GM19397 (cell line): ENCODE measurements around the gene PLEKHA5.
"Not testable (repeated sequence)": the region's sequence is repeated elsewhere in the genome, so short reads cannot be mapped to it uniquely, and the experiment has no call there.

Experiments used
- ATAC-seq: cut with Tn5 transposase; IDR thresholded peaks from one replicate; pipeline ENCODE4 v1.9.1; 2021; ENCODE audit warnings: mild to moderate bottlenecking, moderate library complexity; ENCODE audit not compliant: unreplicated experiment

Gene PLEKHA5

GRCh38 chr12:19305621-19306020 is 176.1 kb downstream of the PLEKHA5 start:
- ATAC-seq, result not testable (repeated sequence)

- ATAC-seq, result no peak
These were observed 176.8 kb downstream of the PLEKHA5 start for GRCh38 chr12:19306366-19306765.

GRCh38 chr12:19307451-19307850 is 177.9 kb downstream of the PLEKHA5 start:
- ATAC-seq, result no peak

GRCh38 chr12:19311165-19311564 is 181.6 kb downstream of the PLEKHA5 start:
- ATAC-seq, result no peak

GRCh38 chr12:19312637-19313036 is 183.1 kb downstream of the PLEKHA5 start:
- ATAC-seq, result no peak

GRCh38 chr12:19316425-19316824 is 186.9 kb downstream of the PLEKHA5 start:
- no peak for ATAC-seq

GRCh38 chr12:19322376-19322775 is 192.8 kb downstream of the PLEKHA5 start:
- no peak for ATAC-seq

- ATAC-seq, result no peak
These were observed 194.3 kb downstream of the PLEKHA5 start for GRCh38 chr12:19323805-19324204.

GRCh38 chr12:19326102-19326501 is 196.6 kb downstream of the PLEKHA5 start:
- ATAC-seq, result no peak

- ATAC-seq, result no peak
These were observed 202.7 kb downstream of the PLEKHA5 start for GRCh38 chr12:19332196-19332595.

- ATAC-seq, result no peak
These were observed 208.9 kb downstream of the PLEKHA5 start for GRCh38 chr12:19338405-19338804.

GRCh38 chr12:19350850-19351249 is 221.3 kb downstream of the PLEKHA5 start:
- ATAC-seq, result not testable (repeated sequence)

- ATAC-seq, result no peak
These were observed 221.8 kb downstream of the PLEKHA5 start for GRCh38 chr12:19351346-19351745.

GRCh38 chr12:19369691-19370148 is 240.2 kb downstream of the PLEKHA5 start:
- no peak for ATAC-seq

- no peak for ATAC-seq
These were observed 244.1 kb downstream of the PLEKHA5 start for GRCh38 chr12:19373586-19373985.

GRCh38 chr12:19375888-19376287 is 246.4 kb downstream of the PLEKHA5 start:
- ATAC-seq, result no peak

- no peak for ATAC-seq
These were observed 247.2 kb downstream of the PLEKHA5 start for GRCh38 chr12:19376691-19377090.

- ATAC-seq, result peak; percentile 94
These were observed 252.6 kb downstream of the PLEKHA5 start for GRCh38 chr12:19382111-19382526.

- no peak for ATAC-seq
These were observed 253.0 kb downstream of the PLEKHA5 start for GRCh38 chr12:19382563-19382962.

GRCh38 chr12:19387161-19387560 is 257.6 kb downstream of the PLEKHA5 start:
- no peak for ATAC-seq

GRCh38 chr12:19388131-19388549 is 258.6 kb downstream of the PLEKHA5 start:
- ATAC-seq, result no peak

- no peak for ATAC-seq
These were observed 260.6 kb downstream of the PLEKHA5 start for GRCh38 chr12:19390051-19390598.

GRCh38 chr12:19392644-19393043 is 263.1 kb downstream of the PLEKHA5 start:
- not testable (repeated sequence) for ATAC-seq
